Heart left ventricle (tissue), 16 donors: ENCODE data around the gene SEPTIN10. TPM values are rescaled to one million over a fixed set of nuclear protein-coding genes. Genes with fewer than 3 reads are reported as not detected.
"Not testable (repeated sequence)": the region's sequence is repeated elsewhere in the genome, so short reads cannot be mapped to it uniquely, and the experiment has no call there.

Experiments used
- ATAC-seq, 4 donors: fragments of 200-7000 bp; cut with Tn5 transposase; one replicate each; pipeline ENCODE4 v1.9.1; 2020 to 2022; ENCODE audit warnings: moderate library complexity in 4 of 4, mild to moderate bottlenecking in 3 of 4, moderate number of reproducible peaks in 1 of 4
- DNase-seq, 5 donors: peaks; one replicate each; pipeline ENCODE4 v3.0.0-alpha.2; 2020
- H3K27ac ChIP-seq, 12 donors: fragments of 200-600 bp; sonication (generic) in 4 of 12; one replicate each; pipeline versions ENCODE4 v1.5.0 to v1.8.0; 2016 to 2022; ENCODE audit warnings: mild to moderate bottlenecking in 2 of 12
- H3K27me3 ChIP-seq, 9 donors: fragments of 200-600 bp; sonication (generic) in 2 of 9; one replicate each; pipeline versions ENCODE4 v1.5.1 to v1.8.0; 2016 to 2022; ENCODE audit warnings: mild to moderate bottlenecking in 3 of 9
- H3K36me3 ChIP-seq, 9 donors: fragments of 200-600 bp; sonication (generic) in 2 of 9; one replicate each; pipeline versions ENCODE4 v1.5.0 to v1.8.0; 2018 to 2022; ENCODE audit warnings: mild to moderate bottlenecking in 2 of 9
- H3K4me1 ChIP-seq, 12 donors: fragments of 200-600 bp; sonication (generic) in 4 of 12; one replicate each; pipeline versions ENCODE4 v1.5.0 to v1.8.0; 2016 to 2022; ENCODE audit warnings: mild to moderate bottlenecking in 3 of 12
- H3K4me3 ChIP-seq, 12 donors: fragments of 200-600 bp; sonication (generic) in 4 of 12; one replicate each; pipeline versions ENCODE4 v1.5.0 to v1.8.0; 2017 to 2022; ENCODE audit warnings: mild to moderate bottlenecking in 9 of 12, moderate library complexity in 4 of 12
- H3K9me3 ChIP-seq, 12 donors: fragments of 200-600 bp; sonication (generic) in 4 of 12; one replicate each; pipeline versions ENCODE4 v1.5.0 to v1.8.0; 2016 to 2022; ENCODE audit warnings: mild to moderate bottlenecking in 1 of 12
- CTCF ChIP-seq, 12 donors: fragments of 200-600 bp; sonication (generic) in 4 of 12; IDR thresholded peaks; one replicate each; pipeline versions ENCODE4 v1.5.0 to v1.8.0; 2018 to 2022; ENCODE audit warnings: antibody characterized with exemption in 12 of 12, mild to moderate bottlenecking in 5 of 12
- POLR2A ChIP-seq, 2 donors: fragments of 450-650 bp; IDR thresholded peaks; one replicate each; pipeline ENCODE4 v1.6.1; 2017; ENCODE audit warnings: antibody characterized with exemption in 2 of 2, mild to moderate bottlenecking in 2 of 2, moderate library complexity in 2 of 2
- WGBS, 4 donors: extraction: QIAGEN DNeasy Blood & Tissue Kit in 2 of 4; methylation state at CpG; one replicate each; pipeline versions ENCODE4 v1.1.5 to v1.1.7; 2013 to 2018; 5-methylcytosine and 5-hydroxymethylcytosine counted together
- intact Hi-C, 10 donors: fragments of 100-400 bp; cut with DNase I; formaldehyde crosslinking; loops; one replicate each; pipeline versions ENCODE4 v1.11.1 to v1.14.2; 2022
- polyA plus RNA-seq, 2 donors: library from polyadenylated mRNA; stranded (reverse); fragments of 200-250 nt; gene quantifications; one replicate each; pipeline ENCODE4 v1.2.3, GENCODE V29; 2013
- total RNA-seq, 9 donors: library from RNA; depleted of rRNA in 2 of 9; stranded (reverse); fragments of >200 nt in 2 of 9; fragmentation: NEBNext Ultra II Directional in 3 of 9; extraction: Animal tissue kit (Norgen Biotek cat#: 25700) in 3 of 9; gene quantifications; one replicate each; pipeline versions ENCODE4 v1.1.0 to v1.2.4, GENCODE V29; 2016 to 2023
- donor health status: ischemic (EF 13 %, LVEDD 7.1; RV severe dilation, severe dysfunction).
- donor health status: healthy with polysubstance abuse.
- donor health status: DM: no; HTN: yes; CAD: no.
- donor health status: DM: no; HTN: no; CAD: no.
- donor health status: ischemic (EF 25% LVEDD 6.9; RV normal size, moderate dysfunction).
- donor health status: ischemic (EF 25% LVEDD 5.7; RV mildly dilated, moderate dysfunction).
- donor health status: healthy.
- donor health status: DM: yes; HTN: yes; CAD: no.
- donor health status: ischemic (EF 35%, LVEDD 5.7; RV mildly dilated, moderate dysfunction).
- donor health status: nonischemic (EF 11% LVEDD 7.7; RV severe dilation, severe dysfunction).
- donor health status: DM: yes; HTN: yes; CAD: no.
- donor health status: PGD.
- donor health status: ischemic (EF 29% LVEDD 5.4; RV normal size, mild dysfunction).
- donor health status: nonischemic (EF 23%, LVEDD 6.1; RV moderate dilation, normal function).

The SEPTIN10 gene
- total and polyA plus RNA-seq, 11 donors, result 13.5 to 84.6 (median 49.8) TPM

- Histone ChIP-seq H3K27ac (peak overlapping the region in 2 of 12 donors; percentile 73 to 89), H3K36me3 (no peaks in the 10 kb centered on the region), H3K9me3 (no peaks in the 10 kb centered on the region), H3K4me1 (peaks cover 0 to 18% (median 6%) of the 10 kb centered on the region in 12 donors), H3K27me3 (no peaks in the 10 kb centered on the region), H3K4me3 (no peak overlapping the region)
- DNase-seq (no peak), ATAC-seq (no peak)
- 94 to 95% (median 94%) methylated on average over 14 of the region's 14 CpGs for WGBS, 4 donors
- intact Hi-C loops, result no loop called here
- no peak for TF ChIP-seq CTCF (IDR thresholded peaks at IDR 0.05)
- no peak for TF ChIP-seq POLR2A (IDR thresholded peaks at IDR 0.05)
Measured at GRCh38 chr2:109645412-109646184, 31.8 kb upstream of the SEPTIN10 start.

GRCh38 chr2:109644571-109645275 lies 31.0 kb upstream of the SEPTIN10 start:
- Histone ChIP-seq H3K27me3 (no peaks in the 10 kb centered on the region), H3K27ac (peak overlapping the region in 8 of 12 donors; percentile 5 to 89 (median 41)), H3K4me1 (peaks cover 0 to 18% (median 6%) of the 10 kb centered on the region in 12 donors), H3K4me3 (no peak overlapping the region), H3K9me3 (no peaks in the 10 kb centered on the region), H3K36me3 (no peaks in the 10 kb centered on the region)
- WGBS, 4 donors, result 42 to 49% (median 48%) methylated on average over 12 of the region's 12 CpGs
- ATAC-seq (peak in 3 of 4 donors; percentile 41 to 73 (median 66)), DNase-seq (peak in 2 of 5 donors; percentile 15 to 36)
- intact Hi-C loops, result no loop called here
- TF ChIP-seq POLR2A (IDR thresholded peaks at IDR 0.05) (no peak), CTCF (IDR thresholded peaks at IDR 0.05) (no peak)

- WGBS, 4 donors, result 94 to 98% (median 96%) methylated on average over 9 of the region's 9 CpGs
- H3K27ac ChIP-seq, H3K27me3 ChIP-seq, DNase-seq, intact Hi-C loops, H3K4me3 ChIP-seq, H3K9me3 ChIP-seq, H3K36me3 ChIP-seq, ATAC-seq: not testable (repeated sequence)
- peaks cover 0 to 43% (median 6%) of the 10 kb centered on the region in 12 donors for H3K4me1 ChIP-seq
Measured at GRCh38 chr2:109640000-109640399, 26.2 kb upstream of the SEPTIN10 start.

GRCh38 chr2:109638795-109639194 lies 25.0 kb upstream of the SEPTIN10 start:
- 63 to 83% (median 69%) methylated on average over 3 of the region's 3 CpGs for WGBS, 4 donors
- no peaks in the 10 kb centered on the region for H3K27me3 ChIP-seq
- ATAC-seq (no peak), DNase-seq (no peak)
- peaks cover 0 to 31% (median 0%) of the 10 kb centered on the region in 12 donors for H3K4me1 ChIP-seq
- no peaks in the 10 kb centered on the region for H3K36me3 ChIP-seq
- H3K27ac ChIP-seq, result no peak overlapping the region
- TF ChIP-seq CTCF (IDR thresholded peaks at IDR 0.05) (no peak), POLR2A (IDR thresholded peaks at IDR 0.05) (no peak)
- intact Hi-C loops, result no loop called here
- H3K9me3 ChIP-seq, result no peaks in the 10 kb centered on the region
- H3K4me3 ChIP-seq, result no peak overlapping the region
